Measurements from ENCODE around the gene ZDHHC1.
"Not testable (repeated sequence)": the region's sequence is repeated elsewhere in the genome, so short reads cannot be mapped to it uniquely, and the experiment has no call there.

ZDHHC1 gene

GRCh38 chr16:67430977-67431774 lies 14.9 kb upstream of the ZDHHC1 start, which contains the start of gene HSD11B2:
Gene HSD11B2, plus strand, starts transcription at chr16:67431121. Its CDS starts 128 bp downstream, at chr16:67431249.
- peak within 1 kb of the TSS; percentile 56 for H3K4me3 ChIP-seq (ENCODE audit: low read depth, low read length)

GRCh38 chr16:67430504-67430976 lies 14.3 kb upstream of the ZDHHC1 start:
- H3K4me3 ChIP-seq (ENCODE audit: low read depth, low read length) = peak overlapping the region; percentile 56

- H3K4me3 ChIP-seq (ENCODE audit: low read depth, low read length) = peak overlapping the region; percentile 56
Measured at GRCh38 chr16:67429799-67430503, 13.7 kb upstream of the ZDHHC1 start.

- H3K4me3 ChIP-seq (ENCODE audit: low read depth, low read length) = no peak overlapping the region
Measured at GRCh38 chr16:67429053-67429798, 12.9 kb upstream of the ZDHHC1 start.

GRCh38 chr16:67428146-67428731 lies 12.0 kb upstream of the ZDHHC1 start:
- no peak overlapping the region for H3K4me3 ChIP-seq (ENCODE audit: low read depth, low read length)

- no peak overlapping the region for H3K4me3 ChIP-seq (ENCODE audit: low read depth, low read length)
Measured at GRCh38 chr16:67426950-67427349, 10.7 kb upstream of the ZDHHC1 start.

- no peak overlapping the region for H3K4me3 ChIP-seq (ENCODE audit: low read depth, low read length)
Measured at GRCh38 chr16:67426022-67426421, 9.7 kb upstream of the ZDHHC1 start.

- H3K4me3 ChIP-seq (ENCODE audit: low read depth, low read length) = no peak overlapping the region
Measured at GRCh38 chr16:67425580-67425979, 9.3 kb upstream of the ZDHHC1 start.

- no peak overlapping the region for H3K4me3 ChIP-seq (ENCODE audit: low read depth, low read length)
Measured at GRCh38 chr16:67425061-67425460, 8.8 kb upstream of the ZDHHC1 start.

- no peak overlapping the region for H3K4me3 ChIP-seq (ENCODE audit: low read depth, low read length)
Measured at GRCh38 chr16:67424261-67424615, 8.0 kb upstream of the ZDHHC1 start.

- no peak overlapping the region for H3K4me3 ChIP-seq (ENCODE audit: low read depth, low read length)
Measured at GRCh38 chr16:67423611-67424260, 7.5 kb upstream of the ZDHHC1 start.

- H3K4me3 ChIP-seq (ENCODE audit: low read depth, low read length) = no peak overlapping the region
Measured at GRCh38 chr16:67423015-67423414, 6.7 kb upstream of the ZDHHC1 start.

- H3K4me3 ChIP-seq (ENCODE audit: low read depth, low read length) = no peak overlapping the region
Measured at GRCh38 chr16:67421030-67421429, 4.8 kb upstream of the ZDHHC1 start.

GRCh38 chr16:67419931-67420330 lies 3.7 kb upstream of the ZDHHC1 start:
- H3K4me3 ChIP-seq (ENCODE audit: low read depth, low read length) = no peak overlapping the region

GRCh38 chr16:67419502-67419901 lies 3.2 kb upstream of the ZDHHC1 start:
- no peak overlapping the region for H3K4me3 ChIP-seq (ENCODE audit: low read depth, low read length)

- H3K4me3 ChIP-seq (ENCODE audit: low read depth, low read length) = no peak overlapping the region
Measured at GRCh38 chr16:67417333-67418061, 1.2 kb upstream of the ZDHHC1 start.

- not testable (repeated sequence) for H3K4me3 ChIP-seq (ENCODE audit: low read depth, low read length)
Measured at GRCh38 chr16:67415421-67415820, 856 bp downstream of the ZDHHC1 start.

- H3K4me3 ChIP-seq (ENCODE audit: low read depth, low read length) = no peak overlapping the region
Measured at GRCh38 chr16:67413978-67414911, 2.0 kb downstream of the ZDHHC1 start.

GRCh38 chr16:67412294-67412693 lies 4.0 kb downstream of the ZDHHC1 start:
- no peak overlapping the region for H3K4me3 ChIP-seq (ENCODE audit: low read depth, low read length)

All from iPS-11a (cell line).